ENCODE results near the gene GNAZ.

DNA sequence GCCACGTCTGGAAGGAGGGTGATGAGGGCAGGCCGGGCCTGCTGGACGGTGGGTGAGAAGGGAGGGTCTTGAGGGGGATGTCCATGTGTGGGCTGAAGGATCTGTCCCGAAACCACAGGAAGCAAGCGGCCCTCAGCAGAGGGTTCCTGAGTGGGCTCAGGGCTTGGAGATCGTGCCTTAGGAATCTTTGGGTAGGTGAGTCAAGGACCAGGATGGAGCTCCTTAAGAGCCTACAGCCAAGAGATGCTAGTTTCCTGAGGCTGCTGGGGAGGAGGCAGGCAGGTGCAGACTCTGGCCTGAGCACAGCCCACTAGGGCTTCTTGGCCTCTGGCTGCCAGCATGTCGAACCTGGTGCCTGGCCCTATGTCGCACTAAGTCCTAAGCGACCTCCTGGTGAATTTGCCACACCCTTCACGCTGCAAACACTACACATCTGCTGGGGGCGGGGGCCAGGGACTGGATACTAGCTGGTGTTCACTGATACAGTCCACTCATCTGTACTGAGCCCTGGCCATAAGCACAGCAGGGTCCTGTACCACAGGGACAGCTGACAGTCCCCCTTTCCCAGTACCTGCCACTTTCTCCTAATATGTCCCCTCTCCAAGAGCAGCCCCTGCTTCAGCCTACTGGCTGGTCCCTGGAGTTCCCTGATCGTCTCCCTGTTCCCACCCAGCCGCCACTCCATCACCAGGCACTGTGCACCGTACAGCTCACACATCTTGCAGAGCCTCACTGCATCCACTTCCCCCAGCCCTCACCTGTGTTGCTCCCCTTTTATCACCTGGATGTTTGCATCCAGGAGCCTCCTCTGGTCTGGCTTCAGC is 19.5 kb downstream of the GNAZ start:
- TF ChIP-seq, protein P1, sequence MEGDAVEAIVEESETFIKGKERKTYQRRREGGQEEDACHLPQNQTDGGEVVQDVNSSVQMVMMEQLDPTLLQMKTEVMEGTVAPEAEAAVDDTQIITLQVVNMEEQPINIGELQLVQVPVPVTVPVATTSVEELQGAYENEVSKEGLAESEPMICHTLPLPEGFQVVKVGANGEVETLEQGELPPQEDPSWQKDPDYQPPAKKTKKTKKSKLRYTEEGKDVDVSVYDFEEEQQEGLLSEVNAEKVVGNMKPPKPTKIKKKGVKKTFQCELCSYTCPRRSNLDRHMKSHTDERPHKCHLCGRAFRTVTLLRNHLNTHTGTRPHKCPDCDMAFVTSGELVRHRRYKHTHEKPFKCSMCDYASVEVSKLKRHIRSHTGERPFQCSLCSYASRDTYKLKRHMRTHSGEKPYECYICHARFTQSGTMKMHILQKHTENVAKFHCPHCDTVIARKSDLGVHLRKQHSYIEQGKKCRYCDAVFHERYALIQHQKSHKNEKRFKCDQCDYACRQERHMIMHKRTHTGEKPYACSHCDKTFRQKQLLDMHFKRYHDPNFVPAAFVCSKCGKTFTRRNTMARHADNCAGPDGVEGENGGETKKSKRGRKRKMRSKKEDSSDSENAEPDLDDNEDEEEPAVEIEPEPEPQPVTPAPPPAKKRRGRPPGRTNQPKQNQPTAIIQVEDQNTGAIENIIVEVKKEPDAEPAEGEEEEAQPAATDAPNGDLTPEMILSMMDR (IDR thresholded peaks at IDR 0.05): no peak
- no peak for TF ChIP-seq EP300 (IDR thresholded peaks at IDR 0.05)

All from ovary (tissue), 3 donors.